Stimulated activated CD4-positive, alpha-beta T cell treated with anti-CD3 and anti-CD28 coated beads, Interleukin-4, amount 100 ng/mL, for 24 hours (primary cell): ENCODE results near the gene TJP1.
A peak's percentile ranks its signal among the peaks of the same experiment; 100 is the strongest.
"Not testable (repeated sequence)": the region's sequence is repeated elsewhere in the genome, so short reads cannot be mapped to it uniquely, and the experiment has no call there.

ENCODE experiments used
- DNase-seq: peaks from one replicate; pipeline ENCODE4 v3.0.0-alpha.2; 2020

Gene TJP1

DNA sequence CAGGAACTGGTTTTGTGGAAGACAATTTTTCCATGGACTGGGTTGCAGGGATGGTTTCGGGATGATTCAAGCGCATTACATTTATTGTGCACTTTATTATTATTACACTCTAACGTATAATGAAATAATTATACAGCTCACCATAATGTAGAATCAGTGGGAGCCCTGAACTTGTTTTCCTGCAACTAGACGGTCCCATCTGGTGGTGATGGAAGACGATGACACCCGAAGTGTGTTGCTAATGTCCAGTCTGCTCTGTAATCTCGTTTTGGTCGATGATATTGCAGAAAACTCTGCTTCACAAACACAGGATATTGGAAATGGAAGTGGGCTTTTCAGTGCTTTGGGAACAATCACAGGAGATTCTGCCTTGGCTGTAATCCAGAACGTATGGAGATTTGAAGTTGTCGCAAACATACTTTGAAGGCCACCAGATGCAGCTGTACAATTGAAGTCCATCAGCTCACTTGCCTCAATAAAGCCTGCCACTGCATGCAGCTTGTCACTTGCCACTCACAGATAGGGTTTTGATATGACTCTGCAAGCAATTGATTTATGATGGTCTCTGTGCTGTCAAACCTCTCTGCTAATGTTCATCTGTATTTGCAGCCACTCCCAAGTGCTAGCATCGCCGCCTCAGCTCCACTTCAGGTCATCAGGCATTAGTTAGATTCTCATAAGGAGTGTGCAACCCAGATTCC, 141.7 kb downstream of the TJP1 start:
- DNase-seq: no peak

DNA sequence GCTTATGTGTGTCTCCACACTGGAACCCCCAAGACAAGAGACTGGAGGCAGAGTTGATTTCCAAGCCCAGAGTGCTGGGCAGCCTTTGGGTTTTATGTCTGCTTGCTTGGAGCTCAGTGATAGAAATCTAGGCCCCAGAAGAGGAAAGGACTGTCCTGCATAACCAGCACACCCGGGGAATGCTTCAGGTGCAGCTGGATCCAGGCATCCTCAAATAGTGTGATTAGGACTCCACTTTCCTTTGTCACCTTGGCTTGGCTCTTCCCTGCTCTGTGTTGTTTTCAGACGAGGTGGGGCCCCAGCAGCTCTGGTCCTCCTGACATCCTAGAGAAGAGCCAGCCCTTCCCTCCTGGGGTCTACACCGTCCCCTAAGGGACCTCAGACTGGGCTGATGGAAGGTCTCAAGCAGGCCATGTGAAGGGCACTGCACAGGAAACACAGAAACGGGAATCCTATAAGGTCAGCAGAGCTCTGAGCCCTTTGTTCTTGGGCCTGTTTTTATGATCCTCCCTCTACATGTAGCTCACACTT, 143.7 kb downstream of the TJP1 start:
- no peak for DNase-seq

DNA sequence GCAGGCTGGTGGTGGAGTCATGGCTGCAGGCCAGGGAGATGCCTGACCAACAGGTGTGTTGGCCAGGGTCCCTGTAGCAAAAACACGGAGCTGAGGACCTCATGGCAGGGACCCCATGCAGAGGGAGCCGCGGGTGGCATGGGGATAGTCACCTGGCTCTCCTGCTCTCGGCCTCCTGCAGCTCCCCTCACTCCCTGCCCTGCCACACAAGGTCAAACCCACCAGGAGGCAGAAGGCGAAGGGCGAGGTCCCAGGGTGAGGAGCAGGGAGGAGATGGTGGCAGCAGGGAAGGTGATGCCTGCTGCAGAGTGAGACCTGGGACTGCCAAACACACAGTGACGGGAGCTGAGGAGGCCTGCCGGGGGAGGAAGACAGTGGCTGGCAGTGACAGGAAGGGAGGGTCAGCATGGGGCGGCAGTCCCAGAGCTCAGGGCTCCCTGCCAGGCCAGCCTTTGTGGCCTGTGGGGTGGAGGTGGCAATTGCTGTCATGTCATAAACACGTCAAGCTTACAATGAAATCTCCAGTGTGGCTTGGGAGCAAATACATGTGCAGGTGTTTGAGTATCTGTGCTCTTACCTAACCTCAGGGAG, 144.3 kb downstream of the TJP1 start:
- DNase-seq: no peak

- no peak for DNase-seq
These were observed 144.8 kb downstream of the TJP1 start for GRCh38 chr15:29677455-29677854.

DNA sequence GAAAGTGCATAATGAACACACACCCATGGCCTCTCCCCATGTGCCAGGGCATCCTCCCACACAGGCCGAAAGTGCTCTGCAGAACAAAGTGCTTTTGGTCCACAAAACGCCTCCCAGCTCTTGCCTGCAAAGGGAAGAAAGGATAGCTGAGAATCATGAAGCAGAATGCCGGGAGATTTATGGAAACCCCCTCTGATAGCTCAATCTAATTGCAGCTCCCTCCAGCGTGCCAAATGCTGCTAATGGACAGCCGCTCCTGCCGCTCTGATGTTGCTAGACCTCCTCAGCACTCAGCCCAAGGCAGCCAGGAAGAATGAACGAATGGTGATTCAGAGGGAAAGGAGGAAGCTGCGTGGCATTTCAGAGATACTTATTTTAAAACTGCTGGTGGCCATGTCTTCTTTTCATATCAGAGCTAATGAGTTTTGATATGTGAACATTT, 145.3 kb downstream of the TJP1 start:
- DNase-seq: no peak

- DNase-seq: not testable (repeated sequence)
These were observed 145.8 kb downstream of the TJP1 start for GRCh38 chr15:29676374-29676960.

DNA sequence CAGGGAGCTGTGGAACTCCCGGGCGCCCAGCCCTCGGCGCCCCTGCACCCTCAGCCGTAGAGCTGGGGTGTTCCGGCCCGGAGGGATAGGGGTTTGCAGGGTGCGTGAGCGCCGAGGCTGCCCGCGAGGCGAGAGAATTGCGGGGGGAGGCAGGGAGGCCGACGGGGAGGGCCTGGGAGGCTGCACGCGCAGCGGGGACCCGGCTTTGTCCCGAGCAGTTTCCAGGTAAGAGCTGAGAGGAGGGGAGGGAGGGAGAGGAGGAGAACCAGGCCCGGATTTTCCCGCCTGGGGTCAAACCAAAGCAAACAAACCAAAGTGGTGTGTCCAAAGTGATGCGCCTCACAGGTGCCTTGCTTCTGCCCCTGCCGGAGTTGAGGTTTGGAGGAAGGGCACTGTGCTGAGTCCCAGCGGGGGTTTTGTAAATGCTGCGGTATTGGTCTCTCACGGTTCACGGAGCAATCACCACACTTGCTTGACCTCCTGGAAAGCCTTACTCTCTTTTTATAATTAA, 146.4 kb downstream of the TJP1 start:
- no peak for DNase-seq

- no peak for DNase-seq
These were observed 147.4 kb downstream of the TJP1 start for GRCh38 chr15:29674661-29675533.

GRCh38 chr15:29672923-29673809, 149.1 kb downstream of the TJP1 start:
- no peak for DNase-seq

GRCh38 chr15:29672446-29672845, 149.8 kb downstream of the TJP1 start:
- no peak for DNase-seq

GRCh38 chr15:29672046-29672445, 150.2 kb downstream of the TJP1 start:
- DNase-seq: not testable (repeated sequence)

DNA sequence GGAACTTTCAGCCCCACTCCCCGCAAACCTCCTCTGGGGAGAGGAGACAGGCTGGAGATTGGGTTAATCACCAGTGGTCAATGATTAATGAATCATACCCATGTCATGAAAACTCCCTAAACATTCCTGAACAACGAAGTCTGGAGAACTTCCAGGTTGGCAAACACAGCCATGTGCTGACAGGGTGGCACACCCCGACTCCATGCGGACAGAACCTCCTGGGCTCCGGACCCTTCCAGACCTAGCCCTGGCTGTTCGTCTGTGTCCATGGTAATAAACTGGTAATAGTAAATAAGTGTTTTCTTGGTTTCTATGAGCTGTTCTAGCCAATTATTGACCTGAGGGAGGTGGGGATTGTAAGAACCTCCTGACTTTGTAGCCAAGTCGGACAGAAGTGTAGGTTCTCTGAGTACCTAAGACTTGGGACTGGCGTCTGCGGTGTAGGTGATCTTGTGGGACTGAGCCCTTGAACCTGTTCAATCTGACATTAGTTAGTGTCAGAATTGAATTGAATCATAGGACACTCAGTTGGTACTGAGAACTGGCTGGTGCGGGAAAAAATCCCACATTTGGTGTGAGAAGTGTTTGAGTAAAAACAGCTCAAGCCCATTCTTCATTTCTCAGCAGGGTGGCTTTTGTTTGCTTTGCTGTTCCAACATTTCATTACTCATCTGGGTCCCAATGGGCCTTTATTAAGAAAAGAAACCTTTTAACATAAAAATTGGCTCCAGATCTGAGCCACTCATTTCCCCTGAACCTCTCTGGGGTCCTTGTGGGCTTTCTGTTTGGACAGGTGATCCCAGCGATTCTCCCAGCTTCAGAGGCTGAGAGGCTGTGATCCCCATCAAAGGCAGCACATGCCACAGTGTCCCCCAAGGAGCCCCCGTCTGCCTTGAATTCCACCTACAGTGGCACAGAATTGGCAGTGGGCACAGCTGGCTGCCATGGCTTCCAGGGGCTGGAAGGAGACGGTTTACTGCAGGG, 151.0 kb downstream of the TJP1 start:
- no peak for DNase-seq

DNA sequence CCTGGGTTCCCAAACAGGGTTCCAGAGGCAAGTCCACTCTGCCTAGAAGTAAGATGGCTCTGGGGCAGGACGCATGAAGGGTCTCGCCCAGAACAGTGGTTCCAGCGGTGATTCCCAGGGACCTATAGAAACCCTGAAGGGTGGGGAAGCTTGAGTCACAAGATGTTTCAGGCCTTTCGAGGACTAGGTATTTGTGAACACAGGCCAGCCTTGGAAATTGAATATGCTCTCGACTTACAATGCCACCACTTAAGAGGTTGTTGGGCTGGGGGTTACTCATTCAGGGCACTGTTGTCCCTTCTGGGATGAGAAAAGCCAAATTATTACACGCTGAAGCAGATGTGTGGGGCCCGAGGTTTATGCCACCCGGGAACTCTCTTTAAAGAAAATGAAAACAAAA, 152.0 kb downstream of the TJP1 start:
- DNase-seq: no peak

- no peak for DNase-seq
These were observed 152.4 kb downstream of the TJP1 start for GRCh38 chr15:29669823-29670222.

- DNase-seq: peak; percentile 8
These were observed 154.1 kb downstream of the TJP1 start for GRCh38 chr15:29668120-29668602.

- no peak for DNase-seq
These were observed 156.0 kb downstream of the TJP1 start for GRCh38 chr15:29666241-29666640.

DNA sequence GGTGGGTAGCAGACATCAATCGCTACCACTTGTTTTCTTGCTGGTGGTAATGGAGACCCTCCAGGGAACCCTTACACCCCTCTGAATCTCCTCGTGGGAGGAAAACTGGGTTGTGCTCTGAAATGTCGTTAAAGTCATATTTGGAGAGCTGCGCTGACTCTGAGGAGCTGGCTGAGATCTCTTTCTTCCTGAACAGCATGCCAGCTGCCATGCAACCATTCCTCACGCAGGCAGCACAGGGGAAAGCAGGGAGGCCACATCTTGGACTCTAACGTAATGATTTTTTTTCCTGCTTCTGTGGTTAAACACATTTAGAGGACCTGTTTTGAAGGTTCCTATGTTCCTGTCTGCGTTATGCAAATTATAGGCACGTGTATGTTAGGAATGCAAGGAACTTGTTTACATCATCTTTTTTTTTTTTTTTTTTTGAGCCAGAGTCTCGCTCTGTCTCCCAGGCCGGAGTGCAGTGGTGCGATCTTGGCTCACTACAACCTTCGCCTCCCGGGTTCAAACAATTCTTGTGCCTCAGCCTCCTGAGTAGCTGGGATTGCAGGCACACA, 156.7 kb downstream of the TJP1 start:
- no peak for DNase-seq

DNA sequence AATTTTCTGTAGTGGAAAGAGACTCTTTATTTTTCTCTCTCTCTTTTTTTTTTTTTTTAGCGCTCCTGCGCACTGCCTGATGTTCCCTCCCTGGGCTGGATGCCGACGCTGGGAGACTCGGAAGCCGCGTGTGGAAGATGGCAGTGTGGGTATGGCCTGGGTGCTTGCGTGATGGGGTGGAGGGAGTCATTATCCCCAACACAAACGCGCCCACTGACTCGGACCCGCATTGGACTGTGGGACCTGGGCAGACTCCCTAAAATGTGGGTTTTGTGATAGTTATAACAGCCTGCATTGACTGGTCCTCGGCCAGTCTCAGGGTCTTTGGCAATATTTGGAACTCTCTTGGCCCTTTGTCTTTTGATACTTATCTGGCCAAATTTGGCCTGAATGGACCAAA, 157.9 kb downstream of the TJP1 start:
- no peak for DNase-seq

GRCh38 chr15:29657476-29657817, 164.8 kb downstream of the TJP1 start:
- DNase-seq: not testable (repeated sequence)
